H9 (cell line): ENCODE data around the gene TBP. TPM values are rescaled to one million over a fixed set of nuclear protein-coding genes. Genes with fewer than 3 reads are reported as not detected.

ENCODE experiments used
- DNase-seq: peaks from one replicate; pipeline ENCODE4 v3.0.0-alpha.2; 2017
- H2AFZ ChIP-seq: one replicate; pipeline ENCODE4 v1.6.1; 2013; ENCODE audit warnings: mild to moderate bottlenecking, low read length, control low read depth, moderate library complexity
- H2AK5ac ChIP-seq: 2 replicates; pipeline ENCODE4 v1.6.1; 2013; ENCODE audit warnings: low read length, control low read depth, mixed read lengths; ENCODE audit not compliant: insufficient read length
- H2BK120ac ChIP-seq: one replicate; pipeline ENCODE4 v1.6.1; 2013; ENCODE audit warnings: low read depth, mild to moderate bottlenecking, low read length, control low read depth, inconsistent platforms; ENCODE audit not compliant: poor library complexity, severe bottlenecking
- H2BK12ac ChIP-seq: 2 replicates; pipeline ENCODE4 v1.6.1; 2013; ENCODE audit warnings: low read length, control low read depth, mixed read lengths, low read depth; ENCODE audit not compliant: insufficient read length
- H2BK15ac ChIP-seq: 2 replicates; pipeline ENCODE4 v1.6.1; 2013; ENCODE audit warnings: low read depth, low read length, control low read depth
- H2BK20ac ChIP-seq: one replicate; pipeline ENCODE4 v1.6.1; 2013; ENCODE audit warnings: low read depth, mild to moderate bottlenecking, low read length, control low read depth, inconsistent platforms; ENCODE audit not compliant: poor library complexity, severe bottlenecking
- H2BK5ac ChIP-seq: 2 replicates; pipeline ENCODE4 v1.6.1; 2013; ENCODE audit warnings: low read length, control low read depth, mixed read lengths; ENCODE audit not compliant: insufficient read length
- H3K14ac ChIP-seq: 2 replicates; pipeline ENCODE4 v1.6.1; 2013; ENCODE audit warnings: low read length, control low read depth; ENCODE audit not compliant: insufficient read depth
- H3K18ac ChIP-seq: 2 replicates; pipeline ENCODE4 v1.6.1; 2013; ENCODE audit warnings: low read depth, mild to moderate bottlenecking, mixed read lengths, low read length, control low read depth; ENCODE audit not compliant: insufficient read length
- H3K23ac ChIP-seq: 2 replicates; pipeline ENCODE4 v1.6.1; 2013; ENCODE audit warnings: low read length, control low read depth, mixed read lengths, low read depth; ENCODE audit not compliant: insufficient read length
- H3K23me2 ChIP-seq: 2 replicates; pipeline ENCODE4 v1.6.1; 2013; ENCODE audit warnings: low read depth, mild to moderate bottlenecking, mixed read lengths, low read length, control low read depth; ENCODE audit not compliant: insufficient read length, poor library complexity, severe bottlenecking
- H3K27ac ChIP-seq: 2 replicates; pipeline ENCODE4 v1.5.1; 2013; ENCODE audit warnings: low read length, control low read depth, mixed read lengths, low read depth; ENCODE audit not compliant: insufficient read length
- H3K27me3 ChIP-seq: 2 replicates; pipeline ENCODE4 v1.6.1; 2013; ENCODE audit warnings: low read length, control low read depth, inconsistent platforms; ENCODE audit not compliant: insufficient read depth
- H3K4ac ChIP-seq: 2 replicates; pipeline ENCODE4 v1.6.1; 2013; ENCODE audit warnings: low read depth, mild to moderate bottlenecking, control low read depth, inconsistent platforms, low read length, moderate library complexity
- H3K4me1 ChIP-seq: 2 replicates; pipeline ENCODE4 v1.6.1; 2013; ENCODE audit warnings: low read length, control low read depth, inconsistent platforms; ENCODE audit not compliant: insufficient read depth
- H3K4me2 ChIP-seq: 2 replicates; pipeline ENCODE4 v1.6.1; 2013; ENCODE audit warnings: low read length, control low read depth, mixed read lengths; ENCODE audit not compliant: insufficient read length, insufficient read depth
- H3K56ac ChIP-seq: 2 replicates; pipeline ENCODE4 v1.6.1; 2013; ENCODE audit warnings: low read depth, mild to moderate bottlenecking, mixed read lengths, low read length, control low read depth; ENCODE audit not compliant: insufficient read length
- H3K79me1 ChIP-seq: 2 replicates; pipeline ENCODE4 v1.6.1; 2013; ENCODE audit warnings: low read depth, mild to moderate bottlenecking, moderate library complexity, low read length, control low read depth, inconsistent platforms; ENCODE audit not compliant: insufficient read depth, poor library complexity, severe bottlenecking
- H3K79me2 ChIP-seq: 2 replicates; pipeline ENCODE4 v1.6.1; 2013; ENCODE audit warnings: low read length, control low read depth, inconsistent platforms; ENCODE audit not compliant: insufficient read depth
- H3K9ac ChIP-seq: 2 replicates; pipeline ENCODE4 v1.6.1; 2013; ENCODE audit warnings: low read length, control low read depth, mixed read lengths; ENCODE audit not compliant: insufficient read length; ENCODE audit errors: extremely low read depth
- H3K9me3 ChIP-seq: one replicate; pipeline ENCODE4 v1.6.1; 2013; ENCODE audit warnings: low read depth, low read length, inconsistent platforms; ENCODE audit not compliant: control insufficient read depth
- H3T11ph ChIP-seq: one replicate; pipeline ENCODE4 v1.6.1; 2013; ENCODE audit warnings: mild to moderate bottlenecking, low read length, control low read depth, inconsistent platforms
- H4K20me1 ChIP-seq: one replicate; pipeline ENCODE4 v1.6.1; 2013; ENCODE audit not compliant: control insufficient read depth, insufficient read length, insufficient read depth
- H4K5ac ChIP-seq: 2 replicates; pipeline ENCODE4 v1.6.1; 2013; ENCODE audit warnings: low read depth, mild to moderate bottlenecking, mixed read lengths, low read length, control low read depth; ENCODE audit not compliant: insufficient read length
- H4K8ac ChIP-seq: replicated peaks from 2 replicates; pipeline ENCODE4 v1.6.1; 2013; ENCODE audit warnings: low read length, control low read depth, mixed read lengths, low read depth; ENCODE audit not compliant: insufficient read length
- H4K91ac ChIP-seq: 2 replicates; pipeline ENCODE4 v1.6.1; 2013; ENCODE audit warnings: low read depth, mild to moderate bottlenecking, moderate library complexity, mixed read lengths, low read length, control low read depth; ENCODE audit not compliant: insufficient read length
- H3K27ac Mint-ChIP-seq, 3 experiments: 2 replicates in 2 of 3; 3 replicates in 1 of 3; pipeline ENCODE4 v1.8.0; 2020 to 2021; ENCODE audit warnings: mixed read lengths in 3 of 3, mild to moderate bottlenecking in 1 of 3, moderate library complexity in 1 of 3
- H3K27me3 Mint-ChIP-seq: 2 replicates; pipeline ENCODE4 v1.8.0; 2021; ENCODE audit warnings: low read depth, mild to moderate bottlenecking, moderate library complexity, mixed read lengths
- H3K36me3 Mint-ChIP-seq, 3 experiments: 2 replicates in 2 of 3; 3 replicates in 1 of 3; pipeline ENCODE4 v1.8.0; 2020 to 2021; ENCODE audit warnings: low read depth in 3 of 3, mixed read lengths in 3 of 3; ENCODE audit not compliant: insufficient read depth in 1 of 3
- H3K4me1 Mint-ChIP-seq, 2 experiments: 2 replicates each; pipeline ENCODE4 v1.8.0; 2020; ENCODE audit warnings: mixed read lengths in 2 of 2
- H3K4me3 Mint-ChIP-seq, 2 experiments: 2 replicates in 1 of 2; 3 replicates in 1 of 2; pipeline ENCODE4 v1.8.0; 2020 to 2021; ENCODE audit warnings: mild to moderate bottlenecking in 2 of 2, mixed read lengths in 2 of 2, moderate library complexity in 1 of 2
- H3K9me3 Mint-ChIP-seq, 2 experiments: 2 replicates in 1 of 2; 3 replicates in 1 of 2; pipeline ENCODE4 v1.8.0; 2020; ENCODE audit warnings: mild to moderate bottlenecking in 2 of 2, mixed read lengths in 2 of 2, moderate library complexity in 1 of 2
- CTCF ChIP-seq: fragments of 200-600 bp; sonication (generic); conservative IDR thresholded peaks from 3 replicates; pipeline ENCODE4 v1.8.0; 2021; ENCODE audit warnings: antibody characterized with exemption, mild to moderate bottlenecking
- WGBS: extraction: QIAGEN DNeasy Blood & Tissue Kit; methylation state at CpG from one replicate; pipeline ENCODE4 v1.1.7; 2013; ENCODE audit warnings: missing lambda C conversion rate, low lambda C conversion rate, mixed read lengths; ENCODE audit not compliant: insufficient read length; ENCODE audit errors: extremely low coverage; 5-methylcytosine and 5-hydroxymethylcytosine counted together
- total RNA-seq: library from RNA; stranded (reverse); gene quantifications from 2 replicates; pipeline ENCODE4 v1.2.1, GENCODE V29; 2021

TBP gene
- total RNA-seq, 1 experiment from 2014 or later: 22.6 TPM

GRCh38 chr6:170535004-170535403 lies 19.2 kb upstream of the TBP start:
- Histone ChIP-seq H3K23ac (no peak overlapping the region), H4K91ac (no peak overlapping the region), H3K14ac (no peak overlapping the region), H3K4me1 (no peaks in the 10 kb centered on the region), H3K18ac (no peak overlapping the region), H2AFZ (no peak overlapping the region), H3K9ac (no peak overlapping the region), H3K4me2 (no peak overlapping the region), H3K79me1 (peaks cover 4% of the 10 kb centered on the region), H2BK20ac (no peak overlapping the region), H2BK12ac (no peak overlapping the region), H3K23me2 (no peaks in the 10 kb centered on the region), H3K4ac (no peak overlapping the region), H2BK5ac (no peak overlapping the region), H3K27me3 (no peaks in the 10 kb centered on the region), H2BK120ac (no peak overlapping the region), H2BK15ac (no peak overlapping the region), H4K5ac (no peak overlapping the region), H3K56ac (no peak overlapping the region), H4K8ac (no peak overlapping the region), H3T11ph (no peak overlapping the region), H3K27ac (no peak overlapping the region), H2AK5ac (no peak overlapping the region), H3K79me2 (no peaks in the 10 kb centered on the region), H4K20me1 (no peaks in the 10 kb centered on the region), H3K9me3 (no peaks in the 10 kb centered on the region)
- peaks cover 28 to 61% (median 55%) of the 10 kb centered on the region in 3 experiments; a peak in 6 of 7 replicates for H3K36me3 Mint-ChIP-seq
- H3K9me3 Mint-ChIP-seq: no peaks in the 10 kb centered on the region
- no peak overlapping the region for H3K4me3 Mint-ChIP-seq
- no peak for DNase-seq
- no peak overlapping the region for H3K27ac Mint-ChIP-seq
- no peak for TF ChIP-seq CTCF
- no CpG with 5 or more reads among the region's 5 CpGs for WGBS
- no peaks in the 10 kb centered on the region for H3K27me3 Mint-ChIP-seq
- peaks cover 0 to under 1% of the 10 kb centered on the region in 2 experiments; a peak in 1 of 4 replicates for H3K4me1 Mint-ChIP-seq
